ENCODE measurements around the gene TLR3. TPM values are rescaled to one million over a fixed set of nuclear protein-coding genes. Genes with fewer than 3 reads are reported as not detected.
"Not testable (repeated sequence)": the region's sequence is repeated elsewhere in the genome, so short reads cannot be mapped to it uniquely, and the experiment has no call there.

TLR3 gene
- total and polyA plus RNA-seq, 2 experiments from 2014 or later: 0.54 to 0.68 TPM

DNA sequence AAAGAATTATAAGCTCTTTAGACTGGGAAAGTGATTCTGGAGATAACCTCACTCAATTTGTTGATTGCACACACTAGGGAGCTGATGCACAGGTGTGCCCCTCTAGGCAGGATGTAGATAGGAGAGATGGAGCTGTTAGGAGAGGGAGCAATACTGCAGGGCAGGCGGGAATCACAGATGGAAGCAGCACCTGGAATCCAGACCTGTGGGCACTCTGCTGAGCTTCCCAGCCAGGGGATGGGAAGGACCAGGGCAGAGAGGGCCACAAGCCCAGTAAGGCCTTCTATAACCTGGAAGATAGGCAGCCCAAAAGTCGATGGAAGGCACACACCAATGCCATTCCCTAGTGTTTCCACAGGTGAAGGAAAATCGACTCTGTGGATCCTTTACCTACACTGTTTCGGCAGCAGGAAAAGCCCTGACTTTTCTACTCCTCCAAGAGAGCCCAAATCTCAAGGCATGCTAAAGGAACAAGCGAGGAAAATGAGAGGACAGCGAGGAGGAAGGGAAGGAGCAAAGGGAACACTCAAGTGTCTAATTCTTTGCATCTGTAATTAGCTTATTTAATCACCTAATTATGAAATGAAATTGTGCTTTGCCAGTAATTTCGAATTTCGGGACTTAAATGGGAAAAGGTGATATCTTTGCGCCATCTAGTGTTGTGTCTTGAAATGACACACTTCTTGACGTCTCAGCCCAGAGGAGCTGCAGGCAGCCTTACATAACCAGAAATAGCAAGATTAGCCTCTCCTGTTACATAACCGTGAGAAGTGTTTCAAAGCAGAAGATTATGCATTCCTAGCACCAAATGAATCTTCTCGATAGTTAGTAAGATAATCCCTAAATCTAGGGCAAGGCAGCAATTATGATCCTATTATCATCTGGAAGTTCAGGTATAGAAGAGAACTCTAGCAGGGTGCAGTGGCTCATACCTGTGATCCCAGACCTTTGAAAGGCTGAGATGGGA lies 31.0 kb upstream of the TLR3 start:
- Histone ChIP-seq H4K20me1 (ENCODE audit: insufficient read depth) (no peaks in the 10 kb centered on the region), H2AFZ (no peak overlapping the region), H3K4me2 (ENCODE audit: unreplicated experiment) (no peak overlapping the region), H3K27ac (no peak overlapping the region), H3K4me1 (ENCODE audit: insufficient read depth) (no peaks in the 10 kb centered on the region), H3K9ac (no peak overlapping the region), H3F3A (ENCODE audit: insufficient read depth) (no peaks in the 10 kb centered on the region), H3K4me3 (no peak overlapping the region), H3K27me3 (replicated peaks; ENCODE audit: insufficient read depth) (peaks cover 14% of the 10 kb centered on the region), H3K79me2 (ENCODE audit: insufficient read depth) (no peaks in the 10 kb centered on the region), H3K9me2 (ENCODE audit: insufficient read depth) (no peaks in the 10 kb centered on the region), H3K36me3 (ENCODE audit: low read depth) (no peaks in the 10 kb centered on the region), H3K9me3 (ENCODE audit: low read depth) (no peaks in the 10 kb centered on the region)
- DNase-seq: peak; percentile 69
- in situ Hi-C loops (cut with MboI): loop anchor here (25.0 kb wide), 1 partner anchor 1001 kb away; no protein-coding TSS in a partner anchor
- 11 to 13% methylated on average over 12 of the region's 12 CpGs for WGBS, 2 experiments (ENCODE audit: low coverage in 1 of 2, low lambda C conversion rate in 2 of 2, missing lambda C conversion rate in 2 of 2)
- TF ChIP-seq EZH2 (IDR thresholded peaks at IDR 0.05; ENCODE audit: insufficient read depth, poor library complexity, severe bottlenecking) (no peak), EZH2phosphoT487 (IDR thresholded peaks at IDR 0.05; ENCODE audit: insufficient read depth, low read depth) (no peak)

DNA sequence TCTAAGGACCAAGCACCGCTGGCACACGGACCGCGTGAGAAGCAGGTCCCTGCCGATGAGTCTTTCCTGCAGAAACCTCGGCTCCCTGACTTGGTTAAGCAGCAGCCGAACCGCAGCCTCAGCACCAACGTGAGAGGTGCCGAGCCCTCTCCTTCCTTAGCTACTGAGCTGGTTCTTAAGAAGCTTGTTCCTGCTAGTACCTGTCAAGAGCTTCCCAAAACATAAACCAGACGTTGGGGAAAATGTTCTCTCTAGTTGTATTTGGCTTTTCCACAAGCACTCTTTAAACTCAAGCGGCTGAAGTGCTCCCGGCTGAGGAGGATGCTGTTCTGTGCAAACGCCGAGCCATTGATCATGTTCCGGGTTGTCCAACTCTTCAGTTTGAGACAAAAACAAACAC lies 29.3 kb upstream of the TLR3 start:
- no peaks in the 10 kb centered on the region for H3K4me1 ChIP-seq (ENCODE audit: insufficient read depth)
- no peaks in the 10 kb centered on the region for H3F3A ChIP-seq (ENCODE audit: insufficient read depth)
- H4K20me1 ChIP-seq (ENCODE audit: insufficient read depth): no peaks in the 10 kb centered on the region
- no peak overlapping the region for H3K4me3 ChIP-seq
- H3K9ac ChIP-seq: no peak overlapping the region
- H3K4me2 ChIP-seq (ENCODE audit: unreplicated experiment): no peak overlapping the region
- no peak overlapping the region for H2AFZ ChIP-seq
- no peak for DNase-seq
- no peaks in the 10 kb centered on the region for H3K9me2 ChIP-seq (ENCODE audit: insufficient read depth)
- no peaks in the 10 kb centered on the region for H3K36me3 ChIP-seq (ENCODE audit: low read depth)
- peaks cover 14% of the 10 kb centered on the region for H3K27me3 ChIP-seq (replicated peaks; ENCODE audit: insufficient read depth)
- H3K9me3 ChIP-seq (ENCODE audit: low read depth): no peaks in the 10 kb centered on the region
- H3K27ac ChIP-seq: no peak overlapping the region
- TF ChIP-seq EZH2phosphoT487 (IDR thresholded peaks at IDR 0.05; ENCODE audit: insufficient read depth, low read depth) (no peak), EZH2 (IDR thresholded peaks at IDR 0.05; ENCODE audit: insufficient read depth, poor library complexity, severe bottlenecking) (no peak)
- WGBS, 2 experiments (ENCODE audit: low coverage in 1 of 2, low lambda C conversion rate in 2 of 2, missing lambda C conversion rate in 2 of 2): 65 to 74% methylated on average over 16 of the region's 16 CpGs
- in situ Hi-C loops (cut with MboI): loop anchor here (25.0 kb wide), 1 partner anchor 1002 kb away; no protein-coding TSS in a partner anchor
- no peaks in the 10 kb centered on the region for H3K79me2 ChIP-seq (ENCODE audit: insufficient read depth)

DNA sequence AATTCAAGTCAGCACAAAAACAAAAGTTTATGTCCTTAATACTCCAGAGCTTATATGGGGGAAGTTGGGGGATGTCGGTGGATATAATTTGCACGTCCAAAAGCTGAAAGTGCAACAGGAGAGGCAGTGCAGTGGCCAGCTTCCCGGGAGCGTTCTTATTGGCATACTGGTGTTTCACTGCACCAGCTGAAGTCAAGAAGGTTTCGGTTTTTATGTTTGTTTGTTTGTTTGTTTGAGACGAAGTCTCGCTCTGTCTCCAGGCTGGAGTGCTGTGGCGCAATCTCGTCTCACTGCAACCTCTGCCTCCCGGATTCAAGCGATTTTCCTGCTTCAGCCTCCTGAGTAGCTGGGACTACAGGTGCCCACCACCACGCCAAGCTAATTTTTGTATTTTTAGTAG lies 28.6 kb upstream of the TLR3 start:
- DNase-seq: no peak
- H3K4me3 ChIP-seq: no peak overlapping the region
- in situ Hi-C loops (cut with MboI): loop anchor here (25.0 kb wide), 1 partner anchor 1003 kb away; no protein-coding TSS in a partner anchor
- no peaks in the 10 kb centered on the region for H3K9me2 ChIP-seq (ENCODE audit: insufficient read depth)
- H3F3A ChIP-seq (ENCODE audit: insufficient read depth): no peaks in the 10 kb centered on the region
- H2AFZ ChIP-seq: no peak overlapping the region
- 66 to 68% methylated on average over 12 of the region's 12 CpGs for WGBS, 2 experiments (ENCODE audit: low coverage in 1 of 2, low lambda C conversion rate in 2 of 2, missing lambda C conversion rate in 2 of 2)
- H3K4me1 ChIP-seq (ENCODE audit: insufficient read depth): no peaks in the 10 kb centered on the region
- H3K9ac ChIP-seq: no peak overlapping the region
- peaks cover 14% of the 10 kb centered on the region for H3K27me3 ChIP-seq (replicated peaks; ENCODE audit: insufficient read depth)
- H3K79me2 ChIP-seq (ENCODE audit: insufficient read depth): no peaks in the 10 kb centered on the region
- no peak overlapping the region for H3K27ac ChIP-seq
- H3K4me2 ChIP-seq (ENCODE audit: unreplicated experiment): no peak overlapping the region
- TF ChIP-seq EZH2 (IDR thresholded peaks at IDR 0.05; ENCODE audit: insufficient read depth, poor library complexity, severe bottlenecking) (no peak), EZH2phosphoT487 (IDR thresholded peaks at IDR 0.05; ENCODE audit: insufficient read depth, low read depth) (no peak)
- H3K36me3 ChIP-seq (ENCODE audit: low read depth): no peaks in the 10 kb centered on the region
- no peaks in the 10 kb centered on the region for H3K9me3 ChIP-seq (ENCODE audit: low read depth)
- no peaks in the 10 kb centered on the region for H4K20me1 ChIP-seq (ENCODE audit: insufficient read depth)

DNA sequence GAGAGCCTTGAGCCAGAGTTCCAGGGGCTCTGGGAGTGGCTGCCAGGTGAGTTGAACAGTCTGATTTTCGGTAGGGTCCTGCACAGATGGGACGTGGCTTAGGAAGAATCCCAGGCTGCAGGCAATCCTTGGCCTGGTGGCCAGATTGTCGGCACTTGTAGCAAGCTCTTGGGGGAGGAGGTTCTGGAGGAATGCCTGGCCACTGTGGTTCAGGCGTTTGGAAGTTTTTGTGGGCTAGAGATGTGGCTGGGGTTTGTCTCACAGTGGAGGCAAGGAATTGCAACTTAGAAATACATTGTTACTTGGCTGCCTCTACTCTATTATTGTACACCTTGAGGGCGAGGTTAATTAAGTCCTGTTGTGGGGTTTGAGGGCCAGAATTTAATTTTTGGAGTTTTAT lies 21.5 kb upstream of the TLR3 start:
- H3F3A ChIP-seq (ENCODE audit: insufficient read depth); H3K36me3 ChIP-seq (ENCODE audit: low read depth); H3K9me3 ChIP-seq (ENCODE audit: low read depth); DNase-seq; H4K20me1 ChIP-seq (ENCODE audit: insufficient read depth); H3K27me3 ChIP-seq (replicated peaks; ENCODE audit: insufficient read depth); H2AFZ ChIP-seq; H3K9ac ChIP-seq; H3K27ac ChIP-seq; H3K79me2 ChIP-seq (ENCODE audit: insufficient read depth); H3K4me2 ChIP-seq (ENCODE audit: unreplicated experiment); H3K4me3 ChIP-seq; H3K9me2 ChIP-seq (ENCODE audit: insufficient read depth); H3K4me1 ChIP-seq (ENCODE audit: insufficient read depth): not testable (repeated sequence)
- in situ Hi-C loops (cut with MboI): loop anchor here (25.0 kb wide), 1 partner anchor 1010 kb away; no protein-coding TSS in a partner anchor
- 6 to 7% methylated on average over 5 of the region's 5 CpGs for WGBS, 2 experiments (ENCODE audit: low coverage in 1 of 2, low lambda C conversion rate in 2 of 2, missing lambda C conversion rate in 2 of 2)

DNA sequence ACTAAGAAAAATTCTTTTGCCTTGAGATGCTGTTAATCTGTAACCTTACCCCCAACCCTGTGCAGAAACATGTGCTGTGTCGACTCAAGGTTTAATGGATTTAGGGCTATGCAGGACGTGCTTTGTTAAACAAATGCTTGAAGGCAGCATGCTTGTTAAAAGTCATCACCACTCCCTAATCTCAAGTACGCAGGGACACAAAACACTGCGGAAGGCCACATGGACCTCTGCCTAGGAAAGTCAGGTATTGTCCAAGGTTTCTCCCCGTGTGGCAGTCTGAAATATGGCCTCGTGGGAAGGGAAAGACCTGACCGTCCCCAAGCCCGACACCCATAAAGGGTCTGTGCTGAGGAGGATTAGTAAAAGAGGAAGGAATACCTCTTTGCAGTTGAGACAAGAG lies 18.8 kb upstream of the TLR3 start:
- H3K27ac ChIP-seq; DNase-seq; H3K9me3 ChIP-seq (ENCODE audit: low read depth); H3F3A ChIP-seq (ENCODE audit: insufficient read depth); H3K4me2 ChIP-seq (ENCODE audit: unreplicated experiment); in situ Hi-C loops (cut with MboI); H3K9me2 ChIP-seq (ENCODE audit: insufficient read depth); H3K4me3 ChIP-seq; H3K9ac ChIP-seq; H4K20me1 ChIP-seq (ENCODE audit: insufficient read depth); H3K36me3 ChIP-seq (ENCODE audit: low read depth); H3K79me2 ChIP-seq (ENCODE audit: insufficient read depth); H3K27me3 ChIP-seq (replicated peaks; ENCODE audit: insufficient read depth); H3K4me1 ChIP-seq (ENCODE audit: insufficient read depth); H2AFZ ChIP-seq: not testable (repeated sequence)
- 58 to 60% methylated on average over 8 of the region's 8 CpGs for WGBS, 2 experiments (ENCODE audit: low coverage in 1 of 2, low lambda C conversion rate in 2 of 2, missing lambda C conversion rate in 2 of 2)

Data from GM23248 (cell line).